ENCODE data around the gene ACOT8.

- TF ChIP-seq CTCF (IDR thresholded peaks at IDR 0.05; ENCODE audit: insufficient read depth, low read length) (no peak), POLR2AphosphoS5 (IDR thresholded peaks at IDR 0.05; ENCODE audit: low read depth) (no peak), GABPA (IDR thresholded peaks at IDR 0.05; ENCODE audit: low read depth) (no peak), SPI1 (IDR thresholded peaks at IDR 0.05; ENCODE audit: borderline replicate concordance, low read depth) (no peak)
Observed at GRCh38 chr20:45826381-45827019, 30.7 kb downstream of the ACOT8 start.

Data from HL-60 (cell line).